Stimulated activated CD4-positive, alpha-beta T cell treated with anti-CD3 and anti-CD28 coated beads, Interleukin-15, amount 100 ng/mL, for 48 hours (primary cell): ENCODE results near the gene CIDEC.

ENCODE experiments used
- DNase-seq, 2 donors: peaks; one replicate each; pipeline ENCODE4 v3.0.0-alpha.2; 2020; ENCODE audit warnings: low read depth in 2 of 2

CIDEC gene, protein sequence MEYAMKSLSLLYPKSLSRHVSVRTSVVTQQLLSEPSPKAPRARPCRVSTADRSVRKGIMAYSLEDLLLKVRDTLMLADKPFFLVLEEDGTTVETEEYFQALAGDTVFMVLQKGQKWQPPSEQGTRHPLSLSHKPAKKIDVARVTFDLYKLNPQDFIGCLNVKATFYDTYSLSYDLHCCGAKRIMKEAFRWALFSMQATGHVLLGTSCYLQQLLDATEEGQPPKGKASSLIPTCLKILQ

DNA sequence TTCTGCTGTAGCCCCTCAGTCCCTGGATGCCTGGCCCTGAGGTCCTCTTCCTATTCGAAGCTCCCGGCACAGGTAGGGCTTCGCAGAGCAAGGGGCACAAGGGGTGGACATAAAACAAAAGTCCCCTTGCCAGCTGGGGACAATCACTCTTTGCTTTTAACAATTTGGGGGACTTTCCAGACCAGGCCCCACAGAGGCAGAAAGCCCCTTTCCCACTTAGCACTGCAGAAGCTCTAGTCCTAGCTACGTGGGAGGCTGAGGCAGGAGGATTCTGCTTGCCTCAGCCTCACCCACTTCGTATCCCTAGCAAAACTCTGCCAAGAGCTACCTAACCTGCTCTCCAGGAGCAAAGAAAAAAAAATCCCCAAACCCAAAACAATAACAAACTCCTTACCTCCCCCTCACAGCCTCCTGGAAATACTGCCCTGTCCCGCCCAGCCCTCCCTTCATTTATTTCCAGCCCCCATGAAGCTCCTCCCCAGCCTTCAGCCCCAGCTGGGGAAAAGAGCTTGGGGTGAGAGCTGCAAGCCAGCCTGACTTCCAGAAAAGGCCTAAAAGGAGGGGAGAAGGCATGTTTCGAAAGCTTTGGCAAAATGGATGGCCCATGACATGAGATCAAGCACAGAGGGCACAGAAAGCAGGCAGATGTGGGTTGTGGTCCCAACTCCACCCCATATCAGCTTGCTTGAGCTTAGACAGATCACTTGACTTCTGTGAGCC, at the start of gene CIDEC:
Gene CIDEC (minus strand): TSS at position 424 of the 720 bp plus-strand sequence. CDS start 1,767 bp downstream, outside the sequence.
- no peak for DNase-seq

DNA sequence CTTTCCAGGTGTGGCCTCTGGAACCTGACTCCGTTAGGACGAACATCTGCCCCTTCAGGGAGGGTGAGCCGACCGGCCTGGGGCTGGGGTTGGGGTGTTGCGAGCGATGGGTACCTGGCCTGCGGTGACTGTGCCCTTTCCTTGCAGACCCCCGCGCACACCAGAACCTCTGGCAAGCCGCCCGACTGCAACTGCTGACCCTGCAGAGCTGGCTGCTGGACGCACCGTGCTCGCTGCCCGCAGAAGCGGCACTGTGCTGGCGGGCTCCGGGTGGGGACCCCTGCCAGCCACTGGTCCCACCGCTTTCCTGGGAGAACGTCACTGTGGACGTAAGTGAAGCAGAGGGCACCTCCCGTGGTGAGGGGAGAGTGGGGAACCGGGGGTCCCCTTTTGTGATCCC, 48.1 kb upstream of the CIDEC start:
- no peak for DNase-seq

DNA sequence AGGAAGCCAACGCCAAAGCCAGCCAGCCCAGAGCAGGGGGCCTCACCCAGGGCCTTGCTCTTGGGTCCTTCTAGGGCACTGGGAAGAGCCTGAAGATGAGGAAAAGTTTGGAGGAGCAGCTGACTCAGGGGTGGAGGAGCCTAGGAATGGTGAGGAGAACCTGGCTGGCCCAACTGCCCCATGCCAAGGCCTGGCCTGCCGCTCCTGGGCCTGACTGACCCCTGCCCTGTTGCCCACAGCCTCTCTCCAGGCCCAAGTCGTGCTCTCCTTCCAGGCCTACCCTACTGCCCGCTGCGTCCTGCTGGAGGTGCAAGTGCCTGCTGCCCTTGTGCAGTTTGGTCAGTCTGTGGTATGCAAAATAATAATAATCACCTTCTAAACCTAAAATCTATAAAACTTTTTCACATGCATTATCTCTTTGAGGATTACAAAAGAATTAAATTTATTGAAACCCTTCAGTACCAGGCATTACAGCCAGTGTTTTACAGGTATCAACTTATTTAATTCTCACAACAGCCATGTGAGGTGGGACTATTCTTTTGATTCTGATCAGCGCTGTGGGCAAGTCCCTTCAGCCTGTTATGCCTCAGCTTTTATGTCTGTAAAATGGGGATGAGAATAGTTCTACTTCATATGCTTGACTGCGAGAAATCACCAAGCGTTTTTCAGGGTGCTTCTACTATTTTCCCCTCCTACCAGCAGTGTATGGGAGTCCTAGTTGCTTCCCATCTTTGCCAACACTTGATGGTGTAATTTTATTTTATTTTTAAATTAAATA, 38.4 kb upstream of the CIDEC start:
- DNase-seq: no peak

DNA sequence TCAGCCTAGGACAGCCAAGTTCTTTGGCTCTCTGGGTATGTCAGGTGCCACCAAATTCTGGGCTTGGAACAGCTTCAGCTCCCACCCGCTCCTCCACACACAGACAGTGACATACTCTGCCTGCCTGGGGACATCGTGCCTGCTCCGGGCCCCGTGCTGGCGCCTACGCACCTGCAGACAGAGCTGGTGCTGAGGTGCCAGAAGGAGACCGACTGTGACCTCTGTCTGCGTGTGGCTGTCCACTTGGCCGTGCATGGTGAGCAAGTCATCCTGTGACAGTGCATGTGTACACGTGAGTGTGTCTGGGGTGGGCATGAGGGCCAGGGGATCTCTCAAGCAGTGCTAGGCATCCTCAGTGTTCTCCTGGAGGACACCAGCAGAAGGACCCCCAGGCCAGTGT, 37.8 kb upstream of the CIDEC start:
- DNase-seq: no peak

DNA sequence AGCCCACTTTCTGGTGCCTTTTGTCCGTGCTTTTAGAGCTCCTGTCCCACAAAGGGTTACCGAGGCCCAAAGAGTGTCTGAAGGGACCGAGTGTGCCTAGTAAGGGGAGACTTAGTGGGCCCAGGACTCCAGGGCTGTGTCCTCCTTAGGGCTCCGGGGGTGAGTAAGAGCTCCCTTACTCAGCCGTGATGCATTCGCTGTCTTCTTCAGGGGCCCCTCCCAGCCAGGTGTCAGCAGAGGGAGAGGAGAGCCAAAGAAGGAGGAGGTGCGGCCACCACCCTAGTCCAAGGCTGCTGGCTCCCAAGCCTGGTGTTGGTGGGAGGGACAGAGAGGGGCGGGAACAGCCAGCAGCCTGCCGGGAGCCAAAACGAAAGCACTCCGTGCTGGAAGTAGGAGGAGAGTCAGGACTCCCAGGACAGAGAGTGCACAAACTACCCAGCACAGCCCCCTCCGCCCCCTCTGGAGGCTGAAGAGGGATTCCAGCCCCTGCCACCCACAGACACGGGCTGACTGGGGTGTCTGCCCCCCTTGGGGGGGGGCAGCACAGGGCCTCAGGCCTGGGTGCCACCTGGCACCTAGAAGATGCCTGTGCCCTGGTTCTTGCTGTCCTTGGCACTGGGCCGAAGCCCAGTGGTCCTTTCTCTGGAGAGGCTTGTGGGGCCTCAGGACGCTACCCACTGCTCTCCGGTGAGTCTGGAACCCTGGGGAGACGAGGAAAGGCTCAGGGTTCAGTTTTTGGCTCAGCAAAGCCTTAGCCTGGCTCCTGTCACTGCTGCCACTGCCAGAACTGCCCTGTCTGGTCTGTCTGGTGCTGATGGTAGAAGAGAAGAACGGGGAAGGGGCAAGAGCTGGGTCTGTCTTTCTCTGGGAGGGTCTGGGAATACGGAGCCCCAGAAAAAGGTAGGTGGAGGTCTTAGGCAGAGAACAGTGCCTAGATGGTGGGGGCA, 37.0 kb upstream of the CIDEC start, which contains the start of gene IL17RC:
Gene IL17RC (plus strand): TSS at position 365 of the 947 bp plus-strand sequence. CDS start 218 bp downstream, at position 583.
- DNase-seq: peak in 1 of 2 donors; percentile 46

DNA sequence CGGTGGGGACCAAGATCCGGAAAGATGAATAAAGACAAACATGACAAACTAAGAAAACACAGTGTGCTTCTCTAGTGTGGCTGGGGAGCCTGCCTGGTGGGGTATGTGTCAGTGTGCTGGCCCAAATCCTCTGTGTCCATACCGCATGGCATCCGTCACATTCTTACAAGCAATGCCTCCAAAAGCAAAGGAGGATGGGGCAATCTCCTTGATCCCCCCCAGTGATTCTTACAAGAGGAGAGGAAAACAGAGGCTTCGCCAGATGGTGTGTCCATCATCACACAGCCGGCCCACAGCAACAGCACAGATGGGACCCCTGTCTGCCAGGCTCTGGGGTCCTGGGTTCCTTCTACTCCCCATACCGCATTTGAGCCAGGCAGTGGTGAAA, 36.3 kb upstream of the CIDEC start:
- DNase-seq: no peak

DNA sequence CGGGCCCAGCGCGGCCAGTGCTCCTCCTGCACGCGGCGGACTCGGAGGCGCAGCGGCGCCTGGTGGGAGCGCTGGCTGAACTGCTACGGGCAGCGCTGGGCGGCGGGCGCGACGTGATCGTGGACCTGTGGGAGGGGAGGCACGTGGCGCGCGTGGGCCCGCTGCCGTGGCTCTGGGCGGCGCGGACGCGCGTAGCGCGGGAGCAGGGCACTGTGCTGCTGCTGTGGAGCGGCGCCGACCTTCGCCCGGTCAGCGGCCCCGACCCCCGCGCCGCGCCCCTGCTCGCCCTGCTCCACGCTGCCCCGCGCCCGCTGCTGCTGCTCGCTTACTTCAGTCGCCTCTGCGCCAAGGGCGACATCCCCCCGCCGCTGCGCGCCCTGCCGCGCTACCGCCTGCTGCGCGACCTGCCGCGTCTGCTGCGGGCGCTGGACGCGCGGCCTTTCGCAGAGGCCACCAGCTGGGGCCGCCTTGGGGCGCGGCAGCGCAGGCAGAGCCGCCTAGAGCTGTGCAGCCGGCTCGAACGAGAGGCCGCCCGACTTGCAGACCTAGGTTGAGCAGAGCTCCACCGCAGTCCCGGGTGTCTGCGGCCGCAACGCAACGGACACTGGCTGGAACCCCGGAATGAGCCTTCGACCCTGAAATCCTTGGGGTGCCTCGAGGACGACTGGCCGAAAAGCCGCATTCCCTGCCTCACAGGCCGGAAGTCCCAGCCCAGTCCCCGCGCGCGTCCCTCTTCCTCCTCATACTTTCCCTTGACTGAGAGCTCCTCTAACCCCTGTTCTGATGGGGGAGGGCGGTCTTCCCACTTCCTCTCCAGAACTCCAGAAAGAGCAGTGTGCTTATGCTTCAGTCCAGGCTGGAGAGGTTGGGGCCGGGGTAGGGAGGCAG, 35.4 kb upstream of the CIDEC start:
- DNase-seq: peak in 1 of 2 donors; percentile 27

DNA sequence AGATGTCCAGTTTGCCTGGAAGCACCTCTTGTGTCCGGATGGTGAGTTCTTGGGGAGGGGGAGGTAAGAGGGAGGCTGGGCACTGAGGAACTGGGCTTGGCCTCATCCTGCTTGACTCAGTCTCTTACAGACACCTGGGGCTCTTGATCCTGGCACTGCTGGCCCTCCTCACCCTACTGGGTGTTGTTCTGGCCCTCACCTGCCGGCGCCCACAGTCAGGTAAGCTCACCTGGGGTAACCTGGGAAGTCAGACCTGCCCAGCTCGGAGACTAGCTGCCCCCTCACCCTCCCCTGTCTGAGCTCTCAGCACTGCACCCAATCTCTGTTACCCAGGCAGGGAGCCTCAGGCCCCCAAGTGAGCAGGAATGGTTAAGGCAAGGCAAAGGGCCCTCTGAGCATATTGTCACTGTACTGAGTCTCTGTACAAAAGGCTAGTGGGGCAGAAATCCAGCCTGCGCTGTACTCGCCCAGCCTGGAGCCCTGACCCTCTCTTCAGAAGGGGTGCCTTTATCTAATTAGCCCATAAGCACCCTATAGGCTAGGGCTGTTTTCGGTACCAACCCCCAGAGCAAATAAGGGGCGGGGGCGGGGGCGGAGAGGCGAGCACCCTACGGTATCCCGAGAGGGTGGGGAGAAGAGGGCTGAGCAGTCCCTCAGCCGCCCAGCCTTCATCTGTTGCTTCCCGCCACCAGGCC, 34.7 kb upstream of the CIDEC start:
- DNase-seq: no peak

DNA sequence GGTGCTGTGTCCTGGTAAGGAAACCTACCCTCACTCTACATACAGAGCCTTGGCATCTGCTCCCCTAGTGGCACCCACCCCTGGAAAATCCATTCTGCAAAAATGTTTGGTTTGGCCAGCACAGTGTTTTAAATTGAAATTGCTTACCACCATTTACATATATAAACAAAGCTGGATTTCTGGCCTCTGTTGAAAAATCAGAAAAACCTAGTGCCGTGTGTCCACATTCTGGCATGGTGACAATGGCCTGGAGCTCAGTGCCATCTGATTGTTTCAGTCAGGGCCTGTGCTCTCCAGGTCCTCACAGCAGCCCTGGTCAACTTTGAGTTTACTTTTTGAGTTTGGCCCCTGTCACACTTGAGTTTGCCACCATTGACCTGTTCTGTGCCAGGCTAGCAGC, 34.0 kb upstream of the CIDEC start:
- DNase-seq: no peak

DNA sequence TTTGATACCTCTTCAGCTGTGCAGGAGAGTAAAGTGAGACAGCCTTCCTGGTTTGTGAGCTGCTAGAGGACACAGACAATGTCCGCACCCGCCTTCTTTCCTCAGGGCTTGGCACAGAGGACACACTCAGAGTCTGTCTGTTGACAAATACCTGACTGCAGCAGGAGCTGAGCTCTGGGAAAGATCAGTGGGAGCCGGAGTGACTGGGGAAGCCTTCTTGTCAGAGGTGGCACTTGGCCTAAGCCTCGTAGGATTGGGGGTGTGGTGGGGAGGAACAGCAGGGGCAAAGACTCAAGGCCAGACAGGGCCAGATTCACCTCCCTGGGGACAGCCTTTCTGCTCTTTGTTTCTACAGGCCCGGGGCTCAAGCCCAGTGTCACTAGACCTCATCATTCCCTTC, 33.5 kb upstream of the CIDEC start:
- no peak for DNase-seq

DNA sequence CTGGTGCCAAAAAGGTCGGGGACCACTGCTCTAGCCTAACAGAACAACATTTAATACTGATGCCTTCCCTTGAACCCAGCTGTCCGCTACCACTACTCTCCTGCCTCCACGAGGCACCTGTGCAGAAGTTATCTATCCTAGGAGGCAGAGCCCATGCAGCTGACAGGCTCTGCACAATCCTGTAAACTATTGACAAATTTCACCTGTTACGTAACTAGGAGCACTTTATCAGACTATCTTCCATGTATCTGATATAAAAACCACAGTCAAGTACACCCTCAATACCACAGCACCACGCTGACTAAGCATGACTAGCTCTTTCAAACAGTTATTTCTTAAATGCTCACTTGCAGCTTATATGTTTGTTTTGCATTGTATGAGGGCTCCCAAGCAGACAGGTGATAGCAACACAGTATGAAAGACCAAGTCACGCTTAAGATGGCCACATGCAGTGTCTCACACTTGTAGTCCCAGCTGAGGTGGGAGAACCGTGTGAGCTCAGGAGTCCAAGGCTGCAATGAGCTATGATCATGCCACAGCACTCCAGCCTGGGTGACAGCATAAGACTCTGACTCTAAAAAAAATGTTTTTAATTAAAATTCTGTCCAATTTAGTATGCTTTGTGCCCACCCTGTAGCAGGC, 32.4 kb upstream of the CIDEC start:
- DNase-seq: no peak

DNA sequence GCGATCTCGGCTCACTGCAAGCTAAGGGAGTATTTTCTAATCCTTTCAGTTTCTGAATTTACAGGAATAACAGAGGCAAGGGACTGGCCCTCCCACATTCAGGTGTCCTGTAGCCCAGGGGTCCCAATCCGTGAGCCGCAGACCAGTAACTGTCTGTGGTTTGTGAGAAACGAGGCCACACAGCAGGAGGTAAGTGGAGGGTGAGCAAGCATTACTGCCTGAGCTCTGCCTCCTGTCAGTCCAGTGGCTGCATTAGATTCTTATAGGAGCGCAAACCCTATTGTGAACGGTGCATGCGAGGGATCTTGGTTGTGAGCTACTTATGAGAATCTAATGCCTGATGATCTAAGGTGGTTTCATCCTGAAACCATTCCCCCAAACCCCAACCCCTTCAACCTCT, 31.8 kb upstream of the CIDEC start:
- no peak for DNase-seq

DNA sequence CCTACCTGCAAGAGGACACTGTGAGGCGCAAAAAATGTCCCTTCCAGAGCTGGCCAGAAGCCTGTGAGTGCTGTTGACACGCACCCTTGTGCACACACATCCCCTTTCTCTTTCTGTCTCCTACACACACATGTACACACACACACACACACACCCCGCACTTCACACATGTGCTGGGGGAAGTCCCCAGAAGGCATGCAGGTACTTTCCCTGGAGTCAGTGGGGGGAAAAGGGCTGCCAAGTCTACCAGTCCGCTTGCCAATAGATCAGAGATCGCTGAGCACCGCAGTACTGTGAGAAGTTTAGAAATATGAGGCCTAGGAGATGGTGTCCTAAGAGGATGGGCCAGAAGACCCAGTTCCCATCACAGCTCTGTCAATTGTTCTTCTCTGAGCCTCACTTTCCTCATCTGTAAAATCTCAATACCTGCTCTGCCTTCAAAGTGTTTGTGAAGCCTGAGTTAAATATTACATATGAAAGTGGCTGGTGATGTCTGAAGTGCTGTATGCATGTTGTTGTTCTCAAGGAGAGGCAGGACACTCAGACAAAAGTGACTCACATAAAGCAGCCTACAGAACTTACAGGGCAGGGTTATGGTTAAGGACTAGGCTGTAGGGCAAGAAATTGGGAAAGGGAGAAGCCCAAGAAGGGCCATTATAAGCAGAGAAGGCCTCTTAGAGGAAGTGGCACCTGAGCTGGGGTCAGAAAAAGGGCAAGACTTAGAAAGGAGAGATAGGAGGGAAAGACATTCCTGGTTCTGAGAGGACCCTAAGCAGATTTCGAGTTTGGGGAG, 29.4 kb upstream of the CIDEC start:
- DNase-seq: no peak

DNA sequence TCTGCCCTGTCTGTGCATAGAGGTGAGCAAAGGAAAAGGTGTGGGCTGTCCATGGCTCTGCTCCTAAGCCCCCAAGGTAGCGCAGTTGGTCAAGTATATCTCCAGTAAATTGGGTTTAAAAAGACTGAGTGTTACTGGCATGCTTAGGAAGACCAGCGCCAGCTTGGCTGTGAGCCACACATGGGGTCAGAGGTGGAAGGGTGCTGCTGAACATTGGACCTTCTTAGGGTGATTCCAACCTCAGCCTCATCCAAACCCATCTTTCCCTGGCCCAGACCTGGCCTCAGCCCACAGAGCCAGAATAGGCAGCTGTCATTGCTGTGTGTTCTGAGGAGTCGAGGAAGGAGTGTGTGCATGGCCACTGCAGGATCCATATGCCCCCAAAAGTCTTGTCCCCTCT, 28.2 kb upstream of the CIDEC start:
- DNase-seq: no peak

DNA sequence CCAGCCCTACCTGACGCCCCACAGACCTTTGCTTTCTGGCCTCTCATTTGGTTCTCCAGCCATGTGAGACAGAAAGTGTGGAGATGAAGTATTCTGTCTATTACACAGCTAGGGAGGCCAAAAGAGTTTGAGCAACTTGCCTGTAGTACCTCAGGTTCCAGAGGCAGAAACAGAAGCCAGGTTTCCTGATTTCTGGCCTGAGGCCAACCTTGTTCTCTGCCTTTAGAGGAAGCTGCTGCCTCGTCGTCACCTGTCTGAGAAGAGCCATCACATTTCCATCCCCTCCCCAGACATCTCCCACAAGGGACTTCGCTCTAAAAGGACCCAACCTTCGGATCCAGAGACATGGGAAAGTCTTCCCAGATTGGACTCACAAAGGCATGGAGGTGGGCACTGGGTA, 26.4 kb upstream of the CIDEC start:
- DNase-seq: no peak

DNA sequence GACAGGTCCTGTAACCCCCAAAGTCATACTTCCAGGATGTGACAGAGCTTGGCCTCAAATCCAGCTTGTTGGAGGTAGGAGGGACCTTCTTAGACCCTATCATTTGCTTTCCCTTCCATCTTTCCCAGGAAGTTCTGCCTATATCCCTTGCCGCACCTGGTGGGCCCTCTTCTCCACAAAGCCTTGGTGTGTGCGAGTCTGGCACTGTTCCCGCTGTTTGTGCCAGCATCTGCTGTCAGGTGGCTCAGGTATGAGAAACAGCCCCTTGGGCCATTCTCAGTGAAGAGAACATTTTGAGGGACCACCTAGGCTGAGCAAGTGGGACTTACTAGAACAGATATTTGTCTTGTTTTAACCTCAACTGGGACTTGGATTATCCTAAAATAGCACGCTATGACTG, 23.9 kb upstream of the CIDEC start:
- no peak for DNase-seq

DNA sequence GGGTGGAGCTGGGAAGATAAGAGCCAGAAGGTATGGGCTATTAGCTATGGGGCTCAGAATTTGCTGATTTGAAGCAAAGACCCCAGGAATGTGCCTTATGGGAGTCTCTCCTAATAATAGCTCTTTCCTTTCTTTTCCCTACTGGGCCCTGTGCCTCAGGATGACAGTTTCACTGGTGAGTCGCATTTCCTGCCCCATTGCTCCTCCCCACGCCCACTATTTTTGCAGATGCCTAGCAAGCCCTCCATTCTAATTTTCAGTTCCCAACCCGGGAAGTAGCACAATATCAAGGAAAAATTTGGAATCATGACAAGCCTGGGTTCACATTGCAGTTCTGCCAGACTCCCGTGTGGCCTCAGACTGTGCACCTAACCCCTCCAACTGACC, 23.2 kb upstream of the CIDEC start:
- DNase-seq: no peak

DNA sequence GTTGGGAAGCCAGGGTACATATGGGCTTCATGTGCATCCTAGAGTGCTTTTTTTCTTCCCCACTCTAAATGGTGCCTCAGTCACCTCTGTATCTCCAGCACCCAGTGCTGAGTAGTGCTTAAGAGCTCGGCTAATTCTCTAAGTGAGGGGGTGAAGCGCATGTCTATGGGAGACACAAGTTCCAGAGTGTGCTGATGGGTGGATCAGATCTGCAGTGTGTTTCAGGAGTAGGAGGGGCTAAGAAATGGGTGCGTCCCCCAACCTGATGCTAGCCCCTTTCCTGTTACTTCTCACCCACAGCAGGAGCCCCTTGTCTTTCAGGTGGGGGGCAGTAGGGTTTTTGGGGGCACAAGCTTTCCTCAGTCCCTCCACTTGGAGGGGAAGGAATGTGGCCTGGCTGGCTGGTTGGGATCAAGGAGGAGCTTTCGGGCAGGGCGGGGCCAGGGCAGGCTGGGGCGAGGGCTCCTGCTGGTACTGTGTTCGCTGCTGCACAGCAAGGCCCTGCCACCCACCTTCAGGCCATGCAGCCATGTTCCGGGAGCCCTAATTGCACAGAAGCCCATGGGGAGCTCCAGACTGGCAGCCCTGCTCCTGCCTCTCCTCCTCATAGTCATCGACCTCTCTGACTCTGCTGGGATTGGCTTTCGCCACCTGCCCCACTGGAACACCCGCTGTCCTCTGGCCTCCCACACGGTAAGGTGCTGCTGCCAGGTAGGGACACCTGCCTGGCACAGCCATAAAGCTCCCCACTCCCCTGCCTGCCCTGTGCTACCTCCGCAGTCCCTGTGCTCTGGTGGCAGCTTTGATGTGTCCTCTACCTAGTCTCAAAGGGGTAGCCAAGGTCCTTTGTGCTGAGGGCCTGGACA, 22.6 kb upstream of the CIDEC start, which contains the start of gene IL17RE:
Gene IL17RE (plus strand): TSS at position 477 of the 866 bp plus-strand sequence. CDS start 85 bp downstream, at position 562.
- no peak for DNase-seq
